Right renal cortex interstitium (tissue), 3 donors: ENCODE measurements around the gene ADIPOR2. TPM values are rescaled to one million over a fixed set of nuclear protein-coding genes. Genes with fewer than 3 reads are reported as not detected.
"Not testable (repeated sequence)": the region's sequence is repeated elsewhere in the genome, so short reads cannot be mapped to it uniquely, and the experiment has no call there.

ENCODE experiments used
- DNase-seq, 3 donors: peaks; one replicate each; pipeline ENCODE4 v3.0.0-alpha.2; 2013; ENCODE audit warnings: low read depth in 3 of 3, low spot score in 2 of 3
- polyA plus RNA-seq, 3 donors: library from polyadenylated mRNA; unstranded; fragments of 120-200 nt; gene quantifications; one replicate each; pipeline ENCODE4 v1.2.1, GENCODE V29; 2013; ENCODE audit not compliant: insufficient read length in 3 of 3

The ADIPOR2 gene
- polyA plus RNA-seq, 3 donors = 49.3 to 52.2 (median 49.5) TPM

DNA sequence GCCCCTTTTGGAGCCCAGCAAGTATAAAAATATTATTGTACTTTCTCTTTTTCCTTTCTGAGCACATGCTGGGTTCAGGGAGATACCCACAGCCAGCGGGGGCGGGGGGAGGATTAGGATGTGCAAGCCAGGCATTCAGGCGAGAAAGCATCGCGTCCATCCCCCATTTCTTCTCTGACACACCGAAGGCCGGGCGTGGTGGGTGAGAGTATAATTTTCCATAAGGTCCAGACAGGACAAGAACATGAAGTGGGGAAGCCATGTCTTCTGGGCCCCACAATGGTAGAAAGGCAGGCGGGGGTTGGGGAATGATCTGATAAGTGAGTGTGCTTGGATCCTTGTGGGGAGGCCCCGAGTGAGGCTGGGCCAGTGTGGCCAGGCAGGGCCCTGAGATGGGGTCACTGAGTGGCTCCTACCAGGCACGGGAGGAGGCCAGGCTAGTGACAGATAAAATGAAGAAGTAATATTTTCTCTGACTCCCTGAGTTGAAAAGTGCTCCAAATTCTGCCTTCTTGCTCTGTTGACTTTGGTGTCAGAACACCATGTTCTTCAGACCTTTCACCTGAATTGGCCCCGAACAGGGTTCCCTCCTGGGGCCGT, 118.8 kb downstream of the ADIPOR2 start:
- no peak for DNase-seq

DNA sequence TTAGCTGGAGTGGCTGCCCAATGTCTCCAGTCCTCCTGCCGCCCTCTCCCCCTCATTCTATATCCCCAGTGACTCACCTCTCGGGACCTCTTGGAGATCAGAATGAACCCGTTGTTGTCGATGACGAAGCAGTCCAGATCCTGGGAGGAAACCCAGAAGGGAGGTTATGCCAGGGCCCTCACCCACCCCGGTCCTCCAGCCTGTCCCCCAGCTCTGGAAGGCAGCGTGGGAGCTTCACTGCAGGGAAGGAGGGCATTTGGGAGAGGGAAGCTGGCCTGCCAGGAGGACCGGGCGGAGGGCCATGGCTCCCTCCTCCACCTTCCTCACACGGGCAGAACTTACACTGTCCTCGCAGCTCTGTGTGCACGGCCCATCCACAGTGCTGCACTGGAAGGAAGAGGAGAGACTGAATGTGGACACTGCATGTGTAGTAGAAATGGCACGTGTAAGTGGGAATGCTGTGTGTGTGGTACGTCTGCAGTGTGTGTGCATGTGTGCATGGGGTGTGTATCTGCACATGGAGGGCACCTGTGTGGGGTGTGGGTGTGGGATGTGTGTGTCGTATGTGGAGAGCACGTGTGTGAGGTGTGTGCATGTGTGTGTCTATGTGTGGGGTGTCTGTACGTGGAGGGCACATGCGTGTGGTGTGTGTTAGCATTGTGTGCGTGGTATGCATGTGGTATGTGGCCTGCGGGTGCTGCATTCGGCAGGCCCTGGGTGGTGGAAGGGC, 119.5 kb downstream of the ADIPOR2 start:
- no peak for DNase-seq

DNA sequence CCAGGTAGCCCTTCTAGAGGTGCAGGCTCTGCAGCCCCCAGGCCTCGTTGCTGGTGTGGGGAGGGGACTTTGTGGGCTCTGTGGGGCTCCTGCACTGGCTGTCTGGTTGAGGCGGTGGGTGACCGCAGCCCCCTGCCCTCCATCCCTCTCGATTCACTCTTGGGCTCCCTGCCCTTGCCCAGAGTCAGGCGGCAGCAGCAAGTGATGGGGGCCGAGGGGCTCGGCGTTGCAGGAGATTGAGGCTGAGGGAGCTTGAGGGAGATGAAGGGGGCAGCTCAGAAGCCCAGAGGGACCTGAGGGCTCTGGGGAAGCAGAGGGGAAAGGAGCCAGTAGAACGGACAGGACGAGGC, 120.0 kb downstream of the ADIPOR2 start:
- DNase-seq = no peak

DNA sequence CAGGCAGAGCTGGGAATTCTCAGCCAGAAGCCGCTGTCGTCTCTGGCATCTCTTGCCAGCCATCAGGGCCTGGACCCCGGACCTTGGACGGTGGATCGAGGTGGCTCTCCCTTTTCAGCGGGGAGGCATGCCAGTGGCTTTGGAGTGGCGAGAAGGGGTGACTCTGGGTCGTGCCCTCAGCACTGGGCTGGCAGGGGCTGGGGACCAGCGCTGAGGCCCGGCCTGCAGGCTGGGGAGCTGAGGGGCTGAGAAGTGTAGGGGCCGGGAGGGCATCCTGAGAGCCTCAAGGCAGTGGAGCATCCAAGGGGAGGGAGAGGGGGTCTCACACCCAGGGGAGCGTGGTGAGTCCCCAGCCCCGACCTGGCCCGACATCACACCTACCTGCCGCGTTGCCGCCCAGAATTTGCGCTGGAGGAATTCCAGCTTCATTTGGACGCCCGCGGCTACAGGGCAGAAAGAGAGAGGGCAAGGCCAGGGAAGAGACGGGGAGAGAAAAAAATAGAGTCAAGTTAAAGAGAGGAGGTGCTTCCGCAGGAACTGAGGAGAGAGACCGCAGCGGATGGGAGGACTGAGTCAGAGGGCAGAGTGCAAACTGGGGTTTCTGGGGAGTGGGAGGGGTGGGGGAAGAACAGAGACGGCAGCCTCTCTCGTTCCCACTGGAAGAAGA, 120.5 kb downstream of the ADIPOR2 start:
- no peak for DNase-seq

DNA sequence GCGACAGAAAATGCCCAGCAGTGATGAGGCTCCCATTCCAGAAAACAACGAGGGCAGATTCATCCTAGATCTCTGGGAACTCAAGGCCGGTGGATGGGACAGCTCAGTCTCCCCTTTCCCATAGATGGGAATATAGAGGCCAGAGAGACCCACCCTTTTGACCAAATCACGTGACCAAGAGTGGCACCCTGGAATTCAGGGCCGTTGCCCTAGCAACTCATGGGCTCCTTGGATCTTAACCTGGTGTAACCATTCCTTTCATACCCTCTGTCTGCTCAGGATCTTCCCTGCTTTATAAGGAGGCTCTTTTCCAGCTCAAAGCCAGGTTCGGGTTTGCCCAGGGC, 121.0 kb downstream of the ADIPOR2 start:
- no peak for DNase-seq

DNA sequence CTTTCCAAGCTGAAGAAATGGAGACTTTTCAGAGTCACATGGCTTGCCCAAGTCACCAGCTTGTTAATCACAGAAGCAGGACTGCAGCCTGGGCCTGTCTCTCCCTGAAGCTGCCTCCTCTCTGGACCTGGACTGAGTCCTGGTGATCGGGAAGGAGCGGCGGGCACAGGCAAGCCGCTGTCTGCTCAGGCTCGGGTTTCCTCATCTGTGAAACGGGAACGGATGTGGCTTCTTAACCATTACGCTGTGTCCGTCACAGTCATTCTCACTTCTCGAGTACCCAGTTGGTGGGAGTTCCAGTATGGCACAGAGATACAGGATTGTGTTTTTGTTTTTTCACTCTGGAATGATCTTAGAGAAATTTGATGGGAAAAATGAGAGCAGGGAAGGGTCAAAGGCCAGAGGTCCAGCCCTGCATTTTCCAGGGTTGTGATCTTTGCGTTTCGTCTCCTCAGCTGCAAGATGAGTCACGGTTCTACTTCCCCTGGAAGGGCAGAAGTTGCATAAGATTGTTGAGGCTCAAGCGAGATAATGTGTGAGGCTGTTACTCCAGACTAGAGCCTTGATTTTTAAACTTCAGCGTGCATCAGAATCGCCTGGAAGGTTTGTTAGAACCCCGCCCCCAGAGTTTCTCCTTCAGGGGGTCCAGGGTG, 121.9 kb downstream of the ADIPOR2 start:
- no peak for DNase-seq

DNA sequence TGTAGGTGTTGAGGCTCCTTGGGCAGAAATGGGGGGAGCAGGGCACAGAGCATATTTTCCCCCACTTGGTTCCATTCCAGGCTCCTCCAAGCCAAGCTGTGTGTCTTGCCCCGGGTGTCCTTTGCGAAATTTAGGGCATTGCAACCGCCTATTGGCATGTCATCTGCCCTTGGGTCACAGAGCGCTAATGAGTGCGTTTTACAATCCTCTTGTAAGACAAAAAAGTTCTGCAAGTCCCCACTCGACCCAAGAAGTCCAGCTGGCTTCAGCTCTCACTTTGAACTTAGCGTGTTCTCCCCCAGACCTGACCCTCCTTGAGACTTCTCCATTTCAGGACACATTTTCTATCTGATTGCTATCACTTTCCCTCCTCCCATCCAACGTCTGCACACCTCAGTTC, 123.4 kb downstream of the ADIPOR2 start:
- DNase-seq = no peak

DNA sequence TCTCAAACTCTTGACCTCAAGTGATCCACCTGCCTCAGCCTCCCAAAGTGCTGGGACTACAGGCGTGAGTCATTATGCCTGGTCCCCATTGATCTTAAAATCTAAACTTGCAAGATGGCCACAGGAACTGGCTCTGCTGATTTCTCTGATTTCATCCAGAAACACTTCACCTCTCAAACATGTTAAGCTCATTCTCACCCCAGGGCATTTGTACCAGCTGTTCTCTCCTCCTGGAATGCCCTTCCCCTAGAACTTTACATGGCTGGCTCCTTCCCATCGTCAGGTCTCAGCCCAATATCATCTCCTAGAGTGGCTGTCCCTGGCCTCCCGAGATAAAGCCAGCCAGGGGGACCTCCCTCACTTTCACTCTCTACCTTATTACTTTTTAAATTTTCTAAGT, 124.2 kb downstream of the ADIPOR2 start:
- DNase-seq = no peak

DNA sequence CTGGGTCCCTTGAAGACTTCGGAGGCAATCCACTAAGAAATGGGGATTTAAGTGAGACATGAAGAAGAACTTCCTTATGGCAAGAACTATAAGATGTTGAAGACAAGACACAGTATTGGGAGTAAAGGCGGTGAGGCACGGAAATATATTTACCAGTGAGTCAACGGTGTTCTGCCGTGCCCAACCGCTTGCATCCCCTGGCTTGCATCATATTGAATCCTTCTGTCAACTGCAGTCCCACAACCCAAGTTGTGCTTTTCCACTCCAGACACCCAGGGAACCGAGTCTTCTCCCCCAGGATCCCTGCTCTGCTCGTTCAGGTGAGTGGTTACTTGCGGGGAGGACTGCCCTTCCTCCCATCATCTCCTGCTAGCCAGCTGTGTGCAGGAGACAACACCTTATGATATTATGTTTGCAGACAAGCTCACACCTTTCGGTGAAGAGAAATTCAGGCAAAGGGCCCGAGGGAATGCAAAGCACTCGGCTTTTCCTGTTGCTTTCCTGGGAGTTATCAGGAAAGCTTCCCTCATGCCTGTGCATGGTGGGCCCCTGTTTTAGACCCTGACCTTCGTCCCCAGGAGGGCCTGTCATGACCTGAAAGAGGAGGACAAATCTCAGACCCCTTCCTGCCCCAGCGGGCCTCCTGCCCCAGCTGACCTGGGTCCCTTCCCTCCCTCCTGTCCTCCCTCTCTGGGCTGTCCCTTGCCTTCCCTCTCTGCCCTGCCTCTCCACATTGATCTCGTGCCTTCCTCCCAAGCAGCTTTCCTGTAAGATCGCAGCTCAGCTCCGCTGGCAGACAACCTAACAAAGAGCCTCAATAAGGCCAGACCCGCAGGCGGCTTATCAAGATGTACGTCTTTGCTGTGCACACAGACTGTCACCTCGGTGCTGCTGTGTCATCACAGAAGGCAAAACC, 125.2 kb downstream of the ADIPOR2 start:
- no peak for DNase-seq

DNA sequence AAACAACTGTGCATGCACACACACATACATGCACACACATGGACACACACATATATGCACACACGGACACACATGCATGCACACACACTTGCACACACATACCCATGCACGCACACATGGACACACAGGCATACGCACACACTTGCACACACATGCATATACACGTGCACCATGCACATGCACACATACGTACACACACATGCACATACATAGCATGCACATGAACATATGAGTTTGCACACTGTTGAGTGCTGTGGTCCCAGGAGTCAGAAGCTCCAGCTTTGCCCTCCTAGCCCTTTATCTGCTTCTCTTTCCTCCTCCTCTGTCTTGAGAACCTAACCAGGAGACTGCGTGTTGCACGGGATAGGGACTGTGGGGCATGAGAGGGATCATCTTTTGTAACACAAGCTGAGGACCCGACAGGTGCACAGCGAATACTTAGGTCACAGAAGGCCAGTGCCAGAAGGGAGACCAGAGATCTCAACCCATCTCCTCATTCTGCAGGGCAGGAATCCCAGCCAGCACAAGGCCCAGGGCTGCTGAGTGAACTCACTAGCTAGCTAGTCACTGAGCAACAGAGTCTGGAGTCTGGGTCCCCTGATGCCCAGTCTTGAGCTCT, 126.0 kb downstream of the ADIPOR2 start:
- no peak for DNase-seq

DNA sequence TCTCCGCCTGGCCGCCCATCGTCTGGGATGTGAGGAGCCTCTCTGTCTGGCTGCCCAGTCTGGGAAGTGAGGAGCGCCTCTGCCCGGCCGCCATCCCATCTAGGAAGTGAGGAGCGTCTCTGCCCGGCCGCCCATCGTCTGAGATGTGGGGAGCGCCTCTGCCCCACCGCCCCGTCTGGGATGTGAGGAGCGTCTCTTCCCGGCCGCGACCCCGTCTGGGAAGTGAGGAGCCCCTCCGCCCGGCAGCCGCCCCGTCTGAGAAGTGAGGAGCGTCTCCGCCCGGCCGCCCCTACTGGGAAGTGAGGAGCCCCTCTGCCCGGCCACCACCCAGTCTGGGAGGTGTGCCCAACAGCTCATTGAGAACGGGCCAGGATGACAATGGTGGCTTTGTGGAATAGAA, 127.1 kb downstream of the ADIPOR2 start:
- not testable (repeated sequence) for DNase-seq

DNA sequence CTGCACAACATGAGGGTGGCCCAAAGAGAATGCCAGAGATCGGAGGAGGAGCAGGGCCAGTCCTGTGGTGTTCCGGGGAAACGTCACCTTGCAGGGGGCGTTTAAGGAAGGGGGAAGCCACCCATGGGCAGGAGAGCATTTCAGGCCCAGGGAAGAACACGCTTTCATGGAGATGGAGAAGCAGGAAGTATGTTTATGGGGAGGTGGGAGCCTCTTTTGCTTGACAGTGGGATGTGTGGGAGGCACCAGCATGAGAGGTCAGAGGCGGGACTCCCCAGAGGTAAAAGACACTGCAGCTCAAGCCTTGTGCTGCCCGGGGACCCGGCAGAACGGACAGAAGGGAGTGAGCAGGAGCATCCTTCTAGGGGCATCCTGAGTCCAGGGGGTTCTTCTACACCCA, 128.2 kb downstream of the ADIPOR2 start:
- no peak for DNase-seq

DNA sequence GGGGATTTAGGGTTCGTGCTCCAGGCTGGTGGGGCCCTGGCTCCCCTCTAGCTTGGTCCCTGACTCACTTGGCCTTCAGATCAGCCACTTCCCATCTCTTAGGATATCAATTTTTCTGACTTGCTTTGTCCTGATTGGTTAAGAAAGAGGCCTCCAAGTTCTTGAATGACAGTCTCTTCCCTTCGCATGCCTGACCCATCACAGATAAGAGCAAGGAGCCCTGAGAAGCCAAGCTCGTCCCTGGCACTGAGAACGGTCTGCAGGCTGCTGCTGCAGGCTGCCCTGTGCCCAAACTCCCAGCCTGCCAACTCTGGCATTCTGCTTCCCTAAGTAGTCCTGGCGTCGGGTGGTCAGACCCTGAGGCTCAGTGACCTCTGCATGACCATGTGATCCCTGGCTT, 128.7 kb downstream of the ADIPOR2 start:
- no peak for DNase-seq

DNA sequence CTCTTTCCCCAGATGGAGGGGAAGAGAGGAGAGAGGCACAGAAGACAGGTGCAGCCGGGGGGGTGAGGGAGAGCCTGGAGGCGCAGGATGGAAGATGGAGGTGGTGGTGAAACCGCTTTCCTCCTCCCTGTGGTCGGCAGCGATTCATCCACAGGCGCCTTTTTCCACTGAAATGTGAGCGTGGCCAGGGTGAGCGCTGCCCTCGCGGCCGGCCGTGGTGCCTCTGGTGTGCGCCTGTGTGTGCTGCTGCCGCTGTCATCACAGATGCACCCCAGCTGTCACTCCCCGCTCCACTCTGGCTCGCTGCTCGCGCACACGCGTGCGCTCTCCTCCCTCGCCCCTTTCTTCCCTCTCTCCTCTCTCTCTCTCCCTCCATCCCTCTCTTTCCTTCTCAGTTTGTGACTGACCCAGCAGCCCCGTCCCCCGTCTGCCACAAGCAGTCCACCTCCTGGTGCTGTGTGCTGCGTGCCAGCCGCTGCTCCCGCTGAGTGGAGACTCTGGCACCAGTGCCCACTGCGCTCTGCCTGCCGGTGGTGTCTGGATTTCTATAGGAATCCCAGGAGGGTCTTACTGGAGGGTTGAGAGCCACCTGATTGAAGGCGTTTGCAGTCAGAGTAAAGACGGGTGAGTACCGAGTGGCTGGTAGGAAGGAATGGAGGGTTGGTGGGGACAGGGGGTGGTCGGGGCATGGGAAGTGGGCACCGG, 129.5 kb downstream of the ADIPOR2 start, which contains the start of gene LRTM2:
Gene LRTM2 (plus strand): TSS at position 375 of the 705 bp plus-strand sequence. CDS start 7,584 bp downstream, outside the sequence.
- no peak for DNase-seq

DNA sequence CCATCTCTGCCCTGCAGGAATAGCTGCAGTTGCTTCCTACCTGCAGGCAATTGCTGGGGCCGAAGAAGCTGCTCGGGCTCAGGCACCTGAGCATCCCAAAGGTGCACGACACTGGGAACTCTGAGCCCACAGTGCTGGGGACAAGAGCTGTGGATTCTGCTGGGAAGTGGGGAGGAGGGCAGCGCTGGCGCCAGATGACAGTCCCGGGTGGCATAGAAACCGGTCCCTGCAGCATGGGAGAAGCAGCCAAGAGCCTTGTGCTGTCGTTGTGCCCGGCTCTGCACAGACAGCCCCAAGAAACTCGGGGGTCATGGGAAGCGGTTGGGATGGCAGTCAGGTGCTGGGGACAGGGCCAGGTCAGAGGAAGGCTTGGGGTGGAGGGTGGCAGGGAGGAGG, 130.0 kb downstream of the ADIPOR2 start:
- DNase-seq = no peak

DNA sequence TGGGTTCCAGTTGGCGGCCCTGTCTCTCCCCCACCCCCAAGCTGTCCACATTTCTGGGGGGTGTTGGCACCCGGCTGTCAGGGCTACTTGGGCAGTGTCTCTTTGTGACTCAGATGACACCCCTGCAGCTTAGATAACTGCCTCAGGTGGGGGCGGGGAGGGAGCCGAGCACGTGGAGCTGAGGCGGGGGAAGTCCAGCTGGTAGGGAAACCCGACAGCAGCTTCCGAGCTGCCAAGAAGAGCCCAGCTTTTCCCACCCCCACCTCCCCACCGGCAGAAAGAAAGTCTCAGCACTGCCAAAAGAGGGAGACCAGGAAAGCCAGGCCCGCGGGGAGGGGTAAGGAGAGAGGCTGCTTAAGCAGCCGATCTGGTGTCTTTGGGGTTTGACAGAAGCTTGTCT, 130.9 kb downstream of the ADIPOR2 start:
- DNase-seq = no peak

DNA sequence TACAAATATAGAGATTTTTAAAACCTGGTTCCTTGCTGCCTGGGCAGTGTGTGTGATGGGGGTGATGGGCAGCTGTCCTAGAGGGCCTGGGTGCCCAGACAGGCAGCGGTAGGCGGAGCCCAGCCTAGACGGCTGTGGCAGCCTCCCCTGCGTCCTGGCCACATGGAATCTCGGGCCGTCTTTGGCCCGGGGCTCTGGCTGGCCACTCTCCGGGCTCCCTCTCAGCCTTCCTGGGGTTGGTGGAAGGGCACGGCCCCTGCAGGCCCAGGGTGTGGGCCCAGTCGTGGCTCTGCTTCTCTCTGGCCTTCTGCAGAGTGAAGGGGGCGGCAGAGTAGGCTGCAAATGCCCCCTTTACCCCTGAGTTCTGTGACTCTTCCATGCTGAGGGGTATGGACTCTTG, 131.8 kb downstream of the ADIPOR2 start:
- DNase-seq = no peak

DNA sequence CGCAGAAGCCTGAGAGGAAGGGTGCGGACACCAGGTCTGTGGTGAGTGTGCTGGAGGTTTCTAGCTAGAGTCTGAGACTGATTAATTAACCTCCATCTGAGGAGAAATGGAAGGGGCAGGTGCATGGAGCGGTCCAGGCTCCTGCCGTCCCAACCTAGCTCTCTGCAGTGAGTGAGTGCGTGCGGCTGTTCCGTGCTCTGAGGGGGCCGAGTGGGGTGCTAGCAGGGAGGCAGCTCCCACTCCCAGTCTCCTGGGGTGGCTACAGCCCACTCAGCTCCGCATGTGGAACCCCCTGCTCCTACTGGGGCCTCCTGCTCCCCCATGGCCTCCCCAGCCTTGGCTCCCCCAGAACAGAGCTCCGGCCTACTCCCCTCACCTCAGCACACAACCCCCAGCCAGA, 132.4 kb downstream of the ADIPOR2 start:
- no peak for DNase-seq

DNA sequence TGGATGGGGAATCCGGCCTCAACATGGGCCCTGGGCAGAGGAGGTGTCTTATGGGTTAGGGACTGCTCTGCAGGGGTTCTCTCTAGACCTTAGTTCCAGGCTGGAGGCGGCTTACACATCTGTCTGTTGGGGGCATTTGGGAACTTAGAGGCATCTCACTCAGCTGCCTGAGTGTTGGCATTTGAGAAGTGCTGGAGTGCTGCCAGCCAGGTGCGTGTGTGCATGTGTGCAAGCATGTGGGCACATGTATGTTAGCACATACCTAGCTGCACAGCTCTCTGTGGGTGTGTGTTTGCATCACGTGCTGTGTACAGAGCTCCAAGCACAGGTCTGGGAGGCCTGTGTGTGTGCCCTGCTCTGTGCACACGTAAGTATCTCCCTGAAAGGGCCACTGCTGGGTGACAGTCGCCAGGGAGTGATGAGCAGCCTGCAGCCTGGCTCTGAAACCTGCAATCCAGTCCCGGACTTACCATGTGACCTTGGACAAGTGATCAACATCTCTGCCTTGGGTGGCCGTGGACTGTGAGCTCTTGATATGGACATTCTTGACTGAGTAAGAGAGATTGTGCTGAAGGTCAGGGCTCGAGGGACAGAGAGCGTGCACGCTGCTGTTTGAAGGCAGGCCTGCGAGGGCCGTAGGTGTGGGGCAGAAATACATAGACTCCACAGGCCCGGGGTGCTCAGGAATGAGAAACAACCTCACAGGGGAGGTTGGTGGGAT, 134.7 kb downstream of the ADIPOR2 start:
- DNase-seq = no peak
